B cell (primary cell): ENCODE measurements around the gene DHX38.

Experiments
- CTCF ChIP-seq: fragments of 200-600 bp; IDR thresholded peaks from one replicate; pipeline ENCODE4 v1.8.0; 2022; ENCODE audit warnings: antibody characterized with exemption, mild to moderate bottlenecking
- EZH2 ChIP-seq: IDR thresholded peaks from 2 replicates; pipeline ENCODE4 v1.6.1; 2012; ENCODE audit warnings: borderline replicate concordance, low read depth, mild to moderate bottlenecking, moderate library complexity, low read length; ENCODE audit not compliant: insufficient read depth, poor library complexity, severe bottlenecking

GRCh38 chr16:72108353-72109102, 14.9 kb downstream of the DHX38 start:
- no peak for TF ChIP-seq CTCF
- no peak for TF ChIP-seq EZH2
